GM10847 (cell line): Measurements from ENCODE around the gene FHIP1B.

Source experiments
- POLR2A ChIP-seq: IDR thresholded peaks from 2 replicates; pipeline ENCODE4 v1.6.1; 2011; ENCODE audit not compliant: insufficient read length; ENCODE audit errors: extremely low read depth

FHIP1B gene

DNA sequence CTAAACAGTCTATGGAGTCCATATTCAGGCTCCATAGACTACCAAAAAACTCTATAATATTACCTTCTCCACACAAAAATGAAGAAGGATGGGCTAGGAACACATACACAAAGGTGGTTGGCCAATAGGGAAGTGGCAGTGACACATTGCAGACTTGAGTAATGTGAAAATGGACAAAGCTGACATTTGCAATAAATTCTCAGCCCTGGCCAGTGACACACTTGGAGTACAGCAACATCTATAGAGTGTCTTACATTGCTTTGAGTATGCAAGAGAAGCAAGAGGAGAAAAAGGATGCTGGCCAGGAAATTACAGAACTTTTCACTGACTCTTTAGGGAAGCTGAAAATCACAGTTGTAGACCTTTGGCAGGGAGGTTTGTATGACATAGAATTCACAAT is 42.7 kb downstream of the FHIP1B start:
- no peak for TF ChIP-seq POLR2A

DNA sequence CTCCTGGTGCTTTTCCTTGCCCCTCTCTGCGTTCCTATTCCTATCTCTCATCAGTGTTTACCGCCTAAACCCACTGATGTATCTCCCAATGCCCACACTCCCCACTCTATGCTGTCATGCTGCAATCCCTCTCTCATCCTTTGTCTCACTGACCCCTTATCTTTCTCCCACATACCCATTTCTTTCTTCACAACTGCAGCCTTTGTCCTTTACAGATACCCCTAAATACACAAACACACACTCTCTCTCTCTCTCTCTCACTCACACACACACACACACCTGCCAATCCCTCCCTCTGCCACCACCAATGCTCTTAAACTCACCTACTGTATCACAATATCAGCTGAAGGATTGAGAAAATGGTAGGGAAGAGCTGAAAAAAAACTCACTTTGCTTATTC is 59.0 kb downstream of the FHIP1B start:
- no peak for TF ChIP-seq POLR2A

DNA sequence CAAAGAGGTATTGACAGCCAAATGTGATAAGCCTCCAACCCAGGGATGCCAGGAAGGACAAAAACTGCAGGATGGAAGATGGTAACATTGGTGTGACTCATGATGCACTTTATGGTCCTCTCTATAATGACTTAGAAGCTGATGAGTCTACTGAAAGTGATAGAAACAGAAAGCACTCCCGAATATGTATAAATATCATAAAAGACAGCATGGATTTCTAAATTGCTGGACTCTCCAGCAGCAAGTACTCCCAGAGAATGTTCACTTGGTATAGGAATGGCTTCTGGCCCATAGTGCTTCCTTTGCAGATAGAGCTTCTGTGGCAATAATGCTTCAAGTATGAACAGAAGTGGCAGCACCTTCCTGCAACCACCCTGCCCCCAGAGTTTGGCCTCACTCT is 64.2 kb downstream of the FHIP1B start, which contains the start of gene OR52B2:
OR52B2 (minus strand) TSS at position 101 of the 400 bp plus-strand sequence; CDS start at position 101, 0 bp downstream.
- TF ChIP-seq POLR2A, result no peak
